NCI-H2196 (cell line): ENCODE measurements around the gene ABCA4.
A peak's percentile ranks its signal among the peaks of the same experiment; 100 is the strongest.

Experiments
- DNase-seq: peaks from one replicate; lab custom pipeline; 2025; ENCODE audit not compliant: unreplicated experiment; lab: John Stamatoyannopoulos, UW

ABCA4 gene

DNA sequence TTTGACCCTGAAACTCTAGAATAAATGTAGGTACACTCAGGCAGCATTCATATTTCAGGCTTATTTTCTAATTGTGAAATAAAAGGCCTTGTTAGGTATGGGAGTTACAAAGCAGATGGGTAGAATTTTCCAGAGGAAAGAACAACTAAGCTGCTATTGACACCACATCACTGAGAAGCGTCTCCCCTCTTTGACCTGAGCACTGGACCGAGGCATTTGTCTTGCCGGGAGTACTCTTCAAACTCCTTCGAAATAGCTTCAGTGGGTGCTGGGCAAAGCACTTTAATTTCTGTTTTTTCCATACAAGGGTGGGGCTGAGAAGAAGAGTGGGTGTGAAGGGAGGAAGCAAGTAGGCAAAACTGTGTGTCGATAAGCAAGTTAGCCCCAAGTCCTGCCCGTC, 36.4 kb downstream of the ABCA4 start:
- no peak for DNase-seq

- no peak for DNase-seq
Observed at GRCh38 chr1:94084085-94084484, 36.9 kb downstream of the ABCA4 start.

GRCh38 chr1:94083681-94084080, 37.3 kb downstream of the ABCA4 start:
- DNase-seq = no peak

DNA sequence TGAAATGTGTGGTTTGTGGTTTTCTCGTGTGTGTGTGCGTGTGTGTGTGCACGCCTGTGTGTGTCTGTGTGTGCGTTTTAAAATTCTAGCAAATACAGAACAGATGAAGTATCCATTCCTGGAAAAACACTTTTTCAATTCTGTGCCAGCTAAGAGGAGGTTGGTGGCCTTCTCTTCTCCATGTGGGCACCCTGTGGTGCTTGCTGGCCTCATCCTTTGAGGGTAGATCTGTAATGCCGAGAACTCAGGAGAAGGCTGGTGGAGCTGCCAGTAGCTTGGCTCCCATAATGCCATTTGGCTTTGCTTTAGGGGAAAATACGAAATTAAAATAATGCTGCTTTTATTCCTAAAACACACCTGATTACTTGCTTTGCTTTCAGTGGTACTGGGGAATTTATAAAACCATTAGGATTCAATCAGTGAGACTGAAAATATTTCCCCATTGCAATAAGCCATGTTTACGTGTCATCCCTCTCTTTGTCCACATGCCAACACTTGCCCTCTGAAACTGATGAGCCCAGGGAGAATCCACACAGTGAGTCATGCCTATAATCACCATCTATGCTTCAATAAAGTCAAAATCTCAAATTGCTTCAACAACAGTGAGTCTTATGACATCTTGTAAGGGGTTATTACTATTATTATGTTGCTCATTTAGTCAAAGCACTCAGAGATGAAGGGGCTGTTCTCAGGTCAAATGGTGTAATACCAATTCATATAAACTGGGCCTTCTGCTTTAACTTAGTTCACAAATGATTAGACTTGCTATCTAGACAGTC, 39.2 kb downstream of the ABCA4 start:
- DNase-seq = no peak

- DNase-seq = no peak
Observed at GRCh38 chr1:94079989-94080388, 41.0 kb downstream of the ABCA4 start.

GRCh38 chr1:94079080-94079940, 41.6 kb downstream of the ABCA4 start:
- no peak for DNase-seq

- no peak for DNase-seq
Observed at GRCh38 chr1:94072840-94073522, 48.0 kb downstream of the ABCA4 start.

DNA sequence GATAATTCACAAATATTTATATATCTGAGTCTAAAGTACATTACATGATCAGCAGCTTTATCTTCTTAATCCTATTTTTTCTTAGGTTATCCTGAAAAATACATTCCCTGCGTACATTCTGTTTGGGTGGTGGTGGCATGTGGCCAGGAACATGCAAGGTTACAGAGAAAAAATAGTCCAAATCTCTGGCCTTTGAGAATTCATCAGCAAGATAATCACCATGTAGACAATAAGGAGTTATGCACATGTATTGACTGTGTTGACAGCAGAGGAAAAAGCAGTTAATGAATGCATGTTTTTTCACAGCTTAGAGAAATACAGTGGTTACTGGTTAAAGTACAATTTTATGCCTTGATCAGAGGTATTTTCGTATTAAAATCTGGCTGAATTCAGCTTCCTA, 49.0 kb downstream of the ABCA4 start:
- no peak for DNase-seq

DNA sequence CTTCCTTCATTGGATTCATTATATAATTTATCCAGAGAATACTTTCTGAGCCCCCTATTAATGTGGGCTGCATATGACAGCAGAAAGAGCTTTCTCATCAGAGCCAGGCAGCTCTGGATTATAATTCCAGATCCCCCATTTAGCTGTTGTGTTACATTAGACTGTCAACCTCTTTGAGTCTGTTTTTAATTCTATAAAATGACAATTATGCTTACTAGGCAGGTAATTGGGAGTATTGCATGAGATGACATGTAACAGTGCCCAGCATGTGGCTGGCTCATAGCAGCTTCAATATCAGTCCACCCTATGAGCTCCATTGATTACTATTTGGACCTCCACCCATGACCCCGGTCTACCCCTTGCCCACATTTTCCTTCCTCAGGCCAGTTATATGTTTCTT, 49.6 kb downstream of the ABCA4 start:
- DNase-seq = no peak

GRCh38 chr1:94070865-94071264, 50.1 kb downstream of the ABCA4 start:
- DNase-seq = no peak

DNA sequence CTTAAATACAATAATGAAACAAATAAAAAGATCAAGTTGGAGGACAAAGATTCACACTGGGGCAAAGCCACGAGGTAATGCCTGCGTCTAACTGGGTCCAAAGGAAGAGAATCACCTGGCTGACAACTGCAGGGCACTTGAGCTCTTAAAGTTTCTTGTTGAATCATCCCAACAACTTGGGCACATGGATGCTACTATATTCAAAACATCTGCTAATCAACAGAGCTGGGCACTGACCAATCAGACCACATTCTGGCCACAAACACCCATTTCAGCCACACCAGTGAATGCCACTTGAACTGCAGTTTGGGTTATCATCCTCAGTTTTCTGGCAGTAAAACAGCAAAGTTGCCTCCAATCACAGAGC, 51.0 kb downstream of the ABCA4 start:
- DNase-seq = no peak

DNA sequence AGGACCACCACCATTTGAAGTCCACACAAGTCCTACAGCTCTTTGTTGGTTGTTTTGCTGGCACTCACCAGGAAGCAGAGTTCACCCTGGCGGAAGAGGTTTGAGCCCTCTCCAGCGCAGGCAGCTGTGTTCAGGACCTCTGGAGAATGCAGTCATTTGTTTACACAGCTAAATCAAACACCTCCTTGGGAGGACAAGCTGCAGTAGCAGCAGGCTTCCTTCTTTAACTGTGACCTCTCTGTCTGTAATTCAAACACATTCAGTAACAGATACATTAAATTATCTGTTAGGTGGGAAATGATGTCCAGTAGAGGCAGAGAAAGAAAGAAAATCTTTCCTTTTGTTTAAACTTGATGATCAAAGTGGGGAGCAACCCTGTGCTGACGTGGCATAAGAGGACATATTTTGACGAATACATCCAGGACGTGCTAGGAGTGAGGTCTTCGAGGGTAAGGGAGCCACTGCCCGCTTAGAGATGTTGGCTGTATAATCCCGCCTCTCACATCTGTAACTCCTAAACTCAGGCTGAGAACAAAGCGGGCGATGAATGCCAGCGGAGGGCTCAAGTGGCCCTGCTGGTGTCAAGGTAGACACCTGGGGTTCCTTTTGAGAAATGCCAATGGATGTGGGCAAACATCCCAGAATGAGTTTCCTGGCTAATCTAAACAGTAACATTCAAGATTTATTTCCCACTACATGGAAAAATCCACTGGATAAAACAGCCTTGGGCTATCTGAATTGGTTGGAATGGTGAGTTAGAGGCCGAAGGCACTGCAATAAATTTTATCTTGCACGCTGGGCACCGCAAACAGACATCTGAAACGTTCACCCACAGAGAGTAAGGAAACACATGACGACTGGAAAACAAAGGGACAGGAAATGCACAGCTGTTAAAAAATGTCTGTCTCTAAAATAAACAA, 51.7 kb downstream of the ABCA4 start:
- DNase-seq = peak; percentile 71

GRCh38 chr1:94068096-94068998, 52.6 kb downstream of the ABCA4 start:
- peak; percentile 18 for DNase-seq

DNA sequence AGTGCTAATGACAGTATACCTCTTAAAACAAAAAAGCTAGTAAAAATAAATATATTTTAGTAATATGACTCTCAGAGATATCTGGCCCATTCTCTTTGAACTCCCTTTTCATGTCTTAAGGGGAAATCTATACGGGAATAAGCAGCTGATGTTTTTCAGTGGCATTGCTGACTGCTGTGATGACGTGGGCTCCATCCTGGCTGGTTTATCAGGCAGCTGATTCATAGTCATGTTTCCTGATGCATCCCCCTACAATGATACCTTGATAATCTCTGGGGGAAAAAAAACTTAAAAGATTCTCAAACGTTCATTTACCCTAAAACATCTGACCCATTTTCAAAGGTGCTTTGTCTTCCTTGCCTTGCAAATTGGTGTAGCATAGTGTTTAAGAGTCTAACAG, 53.8 kb downstream of the ABCA4 start:
- DNase-seq = no peak

- DNase-seq = peak; percentile 7
Observed at GRCh38 chr1:94063379-94063778, 57.6 kb downstream of the ABCA4 start.

DNA sequence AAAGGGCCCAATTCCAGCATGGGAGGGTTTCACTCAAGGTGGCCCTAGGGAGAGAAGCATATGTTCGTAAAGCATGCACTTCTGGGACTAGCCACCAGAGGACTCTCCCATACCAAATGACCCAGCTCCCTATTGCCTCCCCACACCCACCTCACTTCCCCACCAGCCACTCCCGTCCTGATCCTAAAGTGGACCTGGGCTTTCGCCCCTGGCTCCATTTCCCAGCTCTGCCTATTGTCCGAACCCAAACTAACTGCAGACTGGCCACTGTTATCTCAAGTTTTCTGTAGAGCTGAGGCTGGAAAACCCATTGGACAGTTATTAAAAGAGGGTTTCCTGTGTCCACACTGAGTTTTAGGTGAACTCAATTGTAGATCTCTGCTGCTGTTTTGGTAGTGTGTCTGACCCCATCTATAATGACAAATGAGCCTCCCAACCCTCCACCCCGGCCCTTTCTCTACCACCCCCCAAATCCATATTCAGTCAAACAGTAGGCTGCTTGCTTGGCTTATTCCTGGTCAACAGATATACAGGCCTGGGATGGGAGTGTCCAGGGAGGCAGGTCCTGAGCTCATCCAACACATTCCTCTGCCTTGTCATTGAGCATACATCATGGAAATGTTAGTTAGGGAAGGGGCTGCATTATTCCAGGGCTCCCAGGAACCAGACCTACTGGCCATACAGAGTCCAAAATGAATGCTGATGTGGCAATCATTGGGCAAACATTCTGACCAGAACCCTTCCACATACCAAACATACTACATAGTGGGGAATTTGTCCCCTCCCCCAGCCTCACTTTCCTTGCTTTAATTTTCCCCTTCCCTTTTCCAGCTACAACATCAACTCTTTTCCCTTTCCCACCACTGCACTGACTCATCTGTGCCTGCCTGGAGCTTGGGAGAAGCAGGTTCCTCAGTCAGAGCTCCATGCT, 59.2 kb downstream of the ABCA4 start:
- DNase-seq = peak; percentile 59

DNA sequence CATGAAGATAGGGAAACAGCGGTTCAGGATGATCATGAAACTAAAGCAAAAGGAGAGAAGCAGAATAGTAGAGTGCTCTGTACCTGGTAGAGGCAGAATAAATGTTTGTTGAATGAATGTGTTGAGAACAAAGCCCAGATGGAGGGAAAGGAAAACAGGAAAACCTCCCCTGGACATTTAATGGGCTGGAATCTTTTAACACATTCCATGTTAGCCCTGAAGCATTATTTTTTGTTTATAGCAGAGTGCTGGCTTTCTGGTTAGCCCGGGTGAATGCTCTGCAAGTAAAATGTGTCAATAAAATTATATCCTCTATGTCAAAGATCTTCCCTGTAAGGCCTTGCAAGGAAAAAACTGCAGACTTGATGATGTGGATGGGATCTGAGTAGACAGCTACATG, 60.2 kb downstream of the ABCA4 start:
- DNase-seq = no peak

- DNase-seq = no peak
Observed at GRCh38 chr1:94058766-94059165, 62.2 kb downstream of the ABCA4 start.

DNA sequence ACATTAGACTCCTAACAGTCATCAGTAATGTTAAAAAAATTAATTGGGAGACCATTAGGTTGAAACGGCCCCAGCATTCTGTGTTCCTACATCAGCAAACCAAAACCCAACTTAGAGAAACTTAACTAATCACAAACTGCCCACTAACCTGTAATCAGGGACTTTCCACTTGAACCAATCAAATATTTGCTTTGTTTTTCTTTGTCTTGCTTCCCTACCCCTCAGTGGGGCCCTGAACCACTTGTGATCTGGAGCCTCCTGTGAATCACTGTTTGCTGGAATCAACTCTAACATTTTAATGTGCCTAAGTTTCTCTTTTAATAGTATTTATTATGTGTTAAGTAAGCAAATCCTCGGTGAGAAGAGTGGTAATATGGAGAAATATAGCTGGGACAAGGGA, 64.0 kb downstream of the ABCA4 start:
- no peak for DNase-seq
